SJSA1 (cell line): ENCODE measurements around the gene CAPN11. TPM values are rescaled to one million over a fixed set of nuclear protein-coding genes. Genes with fewer than 3 reads are reported as not detected.

Experiments
- DNase-seq, 2 experiments: peaks; one replicate each; pipeline ENCODE4 v3.0.0-alpha.2; 2015 to 2020; ENCODE audit warnings: low spot score in 2 of 2, low read depth in 1 of 2
- H3K27ac ChIP-seq: fragments of 250-450 bp; sonication (Bioruptor Pico); 2 replicates; pipeline ENCODE4 v1.5.1; 2020; ENCODE audit warnings: mild to moderate bottlenecking, moderate library complexity
- H3K27me3 ChIP-seq: fragments of 250-450 bp; sonication (Bioruptor Pico); replicated peaks from 2 replicates; pipeline ENCODE4 v1.5.1; 2020; ENCODE audit warnings: mild to moderate bottlenecking, moderate library complexity
- H3K36me3 ChIP-seq: fragments of 250-450 bp; sonication (Bioruptor Pico); 2 replicates; pipeline ENCODE4 v1.5.1; 2020; ENCODE audit warnings: mild to moderate bottlenecking
- H3K4me1 ChIP-seq: fragments of 250-450 bp; sonication (Bioruptor Pico); replicated peaks from 2 replicates; pipeline ENCODE4 v1.6.1; 2021; ENCODE audit warnings: mild to moderate bottlenecking
- H3K4me3 ChIP-seq: fragments of 250-450 bp; sonication (Bioruptor Pico); 2 replicates; pipeline ENCODE4 v1.5.1; 2020; ENCODE audit warnings: mild to moderate bottlenecking
- H3K9me3 ChIP-seq: fragments of 250-450 bp; sonication (Bioruptor Pico); replicated peaks from 2 replicates; pipeline ENCODE4 v1.5.1; 2020; ENCODE audit warnings: mild to moderate bottlenecking
- total RNA-seq: library from RNA; depleted of rRNA; stranded (reverse); fragments of >200 nt; shearing (Covaris generic); gene quantifications from 2 replicates; pipeline ENCODE4 v1.2.3, GENCODE V29; 2014; rRNA removed

Gene CAPN11
- total RNA-seq, result not detected in 2 replicates

DNA sequence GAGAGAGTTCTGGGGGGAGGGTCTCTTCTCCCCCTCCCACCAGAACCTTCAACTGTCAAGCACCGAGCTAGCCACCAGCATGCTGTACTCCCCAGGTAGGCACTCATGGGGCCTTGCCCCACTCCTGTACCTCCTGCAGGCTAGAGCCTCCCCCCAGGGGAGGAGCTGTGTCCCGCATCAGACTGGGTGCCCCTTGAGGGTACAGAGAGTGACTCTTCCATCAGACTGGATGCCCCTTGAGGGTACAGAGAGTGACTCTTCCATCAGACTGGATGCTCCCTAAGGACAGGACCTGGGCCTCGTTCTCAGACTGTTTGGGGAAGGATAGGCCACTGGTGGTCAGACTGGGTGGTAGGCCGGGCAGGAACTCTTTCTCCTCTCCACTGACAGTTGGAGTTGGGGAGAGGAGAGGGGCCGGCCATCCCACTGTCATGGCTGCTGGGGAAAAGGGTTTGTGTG, at the start of gene CAPN11:
TSS of gene CAPN11 (plus strand) at position 51 of the 459 bp plus-strand sequence. CDS start at position 80, 29 bp downstream.
- DNase-seq, result no peak
- Histone ChIP-seq H3K4me3 (no peak within 1 kb of the TSS), H3K4me1 (peaks cover 27% of the 10 kb centered on the region), H3K27ac (no peak within 1 kb of the TSS), H3K9me3 (no peaks in the 10 kb centered on the region), H3K36me3 (no peaks in the 10 kb centered on the region), H3K27me3 (no peaks in the 10 kb centered on the region)

DNA sequence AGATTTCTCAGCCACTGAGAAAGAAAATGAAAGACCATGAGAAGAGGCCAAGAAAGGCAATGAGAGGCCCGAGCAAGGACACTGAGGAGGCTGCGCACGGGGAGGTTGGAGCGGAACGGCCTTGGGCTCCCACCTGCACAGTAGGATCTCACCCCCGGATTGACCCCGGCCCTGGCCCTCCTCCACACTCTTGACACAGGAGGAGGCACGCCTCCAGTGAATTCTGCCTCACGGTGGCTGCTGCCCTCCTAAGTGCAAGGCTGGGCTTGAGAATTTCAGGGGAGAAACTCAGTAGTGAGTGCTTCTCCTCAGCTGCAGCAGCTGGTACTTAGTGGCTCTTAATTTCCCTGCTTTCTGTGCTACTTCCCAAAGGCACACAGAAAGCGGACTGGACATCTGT, 49.4 kb upstream of the CAPN11 start:
- Histone ChIP-seq H3K4me1 (no peaks in the 10 kb centered on the region), H3K9me3 (no peaks in the 10 kb centered on the region), H3K27ac (no peak overlapping the region), H3K4me3 (no peak overlapping the region), H3K36me3 (peaks cover 79% of the 10 kb centered on the region), H3K27me3 (no peaks in the 10 kb centered on the region)
- DNase-seq, result no peak

DNA sequence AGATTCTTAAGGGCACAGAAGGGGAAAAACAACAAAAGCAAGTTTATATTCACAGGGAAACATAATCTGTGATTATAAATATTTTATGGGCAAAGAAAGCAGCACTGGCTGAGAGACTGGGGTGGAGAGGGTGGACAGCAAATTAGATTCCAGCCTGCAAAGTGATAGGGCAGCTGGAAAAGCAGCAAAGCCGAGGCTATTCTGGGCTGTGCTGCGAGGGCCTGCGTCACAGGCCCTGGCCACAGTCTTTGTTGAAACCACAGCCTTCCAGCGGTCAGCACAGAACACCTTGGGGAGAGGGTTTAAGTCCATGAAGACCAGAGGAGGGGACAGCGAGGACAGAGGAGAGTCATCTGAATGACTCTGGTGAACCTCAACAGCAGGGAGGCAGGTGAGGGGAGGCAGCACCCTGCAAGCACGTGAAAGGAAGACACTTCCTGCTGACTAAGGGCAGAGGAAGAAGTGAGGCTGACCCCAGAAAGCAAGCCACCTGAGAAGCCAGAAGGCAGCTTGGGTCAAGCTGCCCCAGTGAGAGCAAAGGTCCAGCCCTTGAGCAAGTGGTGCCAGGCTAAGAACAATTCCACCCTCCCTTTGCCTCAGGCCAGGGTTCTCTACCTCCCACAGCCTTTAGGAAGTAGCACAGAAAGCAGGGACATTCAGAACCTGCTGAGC, 48.5 kb upstream of the CAPN11 start:
- H3K27me3 ChIP-seq, result no peaks in the 10 kb centered on the region
- no peaks in the 10 kb centered on the region for H3K9me3 ChIP-seq
- H3K4me3 ChIP-seq, result no peak overlapping the region
- H3K27ac ChIP-seq, result no peak overlapping the region
- H3K4me1 ChIP-seq, result no peaks in the 10 kb centered on the region
- peaks cover 80% of the 10 kb centered on the region for H3K36me3 ChIP-seq
- DNase-seq, result no peak

DNA sequence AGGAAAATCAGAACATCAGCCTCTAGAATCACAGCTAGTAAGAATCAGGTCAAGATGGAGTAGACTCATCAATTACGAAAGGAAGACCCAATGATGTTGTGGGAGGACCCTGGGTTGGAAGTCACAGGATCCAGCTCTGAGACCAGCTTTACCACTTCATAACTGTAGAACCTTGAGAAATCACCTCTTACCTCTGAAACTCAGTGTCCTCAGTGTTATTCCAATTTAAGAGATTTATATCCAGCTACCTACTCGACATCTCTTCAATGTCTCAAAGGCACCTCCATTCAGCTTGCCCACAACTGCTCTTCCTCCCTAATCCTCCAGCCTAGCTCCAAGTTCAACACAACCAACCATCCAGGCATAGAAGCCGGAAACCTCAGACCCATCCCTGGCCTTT, 47.7 kb upstream of the CAPN11 start:
- Histone ChIP-seq H3K36me3 (peaks cover 84% of the 10 kb centered on the region), H3K4me1 (peaks cover 6% of the 10 kb centered on the region), H3K27ac (no peak overlapping the region), H3K27me3 (no peaks in the 10 kb centered on the region), H3K9me3 (no peaks in the 10 kb centered on the region), H3K4me3 (no peak overlapping the region)
- DNase-seq, result no peak

DNA sequence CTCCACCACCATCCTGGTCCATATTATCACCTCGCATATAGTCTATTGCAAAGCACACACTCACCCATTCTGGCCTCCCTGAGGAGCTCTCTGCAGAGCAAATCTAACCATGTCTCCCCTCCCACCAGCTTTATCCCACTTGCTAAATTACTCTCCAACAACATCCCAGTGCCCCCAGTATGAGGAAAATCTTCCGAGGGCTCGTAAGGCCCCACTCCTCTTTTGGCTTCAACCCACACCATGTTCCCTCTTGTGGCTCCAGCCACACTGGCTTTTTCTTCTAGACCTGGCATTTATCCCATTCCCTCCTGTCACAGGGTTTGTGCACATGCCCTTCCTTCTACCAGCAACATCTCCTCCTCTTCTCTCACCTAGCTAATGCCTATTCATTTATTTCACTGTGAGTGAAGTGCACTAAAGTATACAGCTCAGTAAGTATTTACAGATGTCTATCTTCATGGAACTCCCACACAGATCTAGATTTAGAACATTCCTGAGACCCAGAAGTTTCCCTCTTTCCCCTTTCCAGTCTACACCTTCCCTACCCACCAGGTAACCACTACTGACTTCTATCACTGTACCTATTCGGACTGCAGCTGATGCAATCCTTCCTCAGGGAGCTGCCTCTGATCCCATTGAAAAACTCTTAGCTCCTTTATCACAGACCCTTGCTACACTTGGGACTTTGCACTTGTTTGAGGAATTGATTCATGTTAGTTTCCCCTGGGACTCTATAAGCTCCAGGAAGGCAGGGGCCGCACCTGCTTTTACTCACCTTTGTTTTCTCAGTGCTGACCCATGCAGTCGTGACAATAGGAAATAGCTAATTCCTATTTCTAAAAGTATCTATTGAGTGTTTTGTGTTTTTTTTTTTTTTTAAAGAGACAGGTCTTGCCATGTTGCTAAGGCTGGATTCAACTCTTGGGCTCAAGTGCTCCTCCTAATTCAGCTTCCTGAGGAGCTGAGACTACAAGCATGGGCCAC, 46.9 kb upstream of the CAPN11 start:
- peaks cover 76% of the 10 kb centered on the region for H3K36me3 ChIP-seq
- peaks cover 14% of the 10 kb centered on the region for H3K4me1 ChIP-seq
- no peaks in the 10 kb centered on the region for H3K27me3 ChIP-seq
- no peak overlapping the region for H3K4me3 ChIP-seq
- DNase-seq, result no peak
- H3K9me3 ChIP-seq, result no peaks in the 10 kb centered on the region
- H3K27ac ChIP-seq, result no peak overlapping the region

DNA sequence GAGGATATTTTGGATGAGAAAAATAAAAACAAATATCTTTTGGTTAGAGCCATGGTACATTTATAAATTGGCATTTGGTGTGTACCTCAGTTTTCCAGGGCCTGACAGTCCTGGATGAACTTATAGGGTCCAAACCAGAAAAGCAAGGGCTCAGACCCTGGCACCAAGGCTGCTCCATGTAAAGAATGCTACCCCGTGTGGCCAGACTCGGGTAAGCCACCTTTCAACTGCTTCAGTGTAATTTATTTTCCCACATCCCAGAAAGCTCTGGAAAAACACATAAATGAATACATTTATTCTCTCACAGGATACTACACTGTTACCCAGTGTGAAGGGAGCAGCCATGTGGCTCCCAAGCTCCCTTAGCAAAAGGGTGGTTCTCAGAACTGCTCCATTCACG, 45.2 kb upstream of the CAPN11 start:
- H3K9me3 ChIP-seq, result no peaks in the 10 kb centered on the region
- no peaks in the 10 kb centered on the region for H3K27me3 ChIP-seq
- H3K36me3 ChIP-seq, result peaks cover 71% of the 10 kb centered on the region
- H3K4me3 ChIP-seq, result no peak overlapping the region
- DNase-seq, result no peak
- no peak overlapping the region for H3K27ac ChIP-seq
- H3K4me1 ChIP-seq, result peaks cover 26% of the 10 kb centered on the region

DNA sequence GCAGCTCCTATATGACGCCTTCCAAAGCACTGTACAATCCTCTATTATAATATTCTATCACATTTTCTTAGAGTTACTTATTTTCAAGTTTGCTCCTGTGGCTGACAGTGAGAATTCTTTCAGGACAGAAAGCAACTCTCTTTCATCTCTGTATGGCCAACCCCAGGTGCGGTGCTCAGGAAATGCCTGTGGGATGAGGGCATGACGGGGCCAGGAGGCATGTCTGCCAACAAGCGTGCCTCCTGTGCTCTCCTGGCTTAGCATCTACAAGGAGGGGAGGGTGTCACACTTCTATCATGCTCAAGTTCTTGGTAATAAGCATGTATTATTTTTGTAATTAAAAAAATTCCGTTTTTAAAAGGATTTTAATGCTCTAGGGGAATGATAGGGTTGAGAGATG, 42.8 kb upstream of the CAPN11 start:
- Histone ChIP-seq H3K9me3 (no peaks in the 10 kb centered on the region), H3K4me3 (no peak overlapping the region), H3K27me3 (no peaks in the 10 kb centered on the region), H3K4me1 (peaks cover 26% of the 10 kb centered on the region), H3K36me3 (peaks cover 59% of the 10 kb centered on the region), H3K27ac (no peak overlapping the region)
- no peak for DNase-seq

DNA sequence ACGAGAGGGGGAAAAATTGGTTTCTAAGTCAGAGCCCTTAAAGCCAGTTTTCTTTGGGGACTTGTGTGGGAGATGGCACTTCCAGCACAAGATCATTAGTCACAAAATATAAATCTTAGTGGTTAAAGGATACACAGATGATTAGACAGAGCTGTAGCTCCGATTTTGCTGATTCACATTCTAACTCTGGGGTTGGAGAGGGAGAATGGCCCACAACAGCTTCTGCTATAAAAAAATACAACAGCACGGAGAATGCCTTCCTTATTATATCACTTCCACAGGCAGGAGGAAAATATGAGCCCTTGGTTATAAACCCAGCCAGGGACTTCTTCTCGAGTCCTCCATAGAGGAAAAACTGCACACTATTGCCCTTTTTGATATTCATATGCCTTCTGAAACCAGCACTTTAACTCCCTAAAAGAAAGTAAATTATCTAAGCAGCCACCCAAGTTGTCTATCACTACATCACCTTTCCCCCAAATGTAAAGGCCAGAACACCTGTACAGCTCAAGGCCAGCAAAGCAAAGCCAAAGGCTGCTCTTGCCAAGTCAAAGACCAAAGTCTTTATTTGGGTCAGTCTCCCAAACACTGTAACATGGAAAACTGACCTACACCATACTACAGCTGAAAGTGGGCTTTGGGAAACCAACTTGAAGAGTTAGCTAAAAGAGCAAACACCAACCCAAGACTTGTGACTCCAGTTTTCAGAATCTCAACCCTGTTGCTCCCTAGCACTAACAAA, 41.8 kb upstream of the CAPN11 start:
- Histone ChIP-seq H3K27ac (peak overlapping the region; percentile 53), H3K4me3 (no peak overlapping the region), H3K27me3 (no peaks in the 10 kb centered on the region), H3K4me1 (peaks cover 30% of the 10 kb centered on the region), H3K36me3 (peaks cover 50% of the 10 kb centered on the region), H3K9me3 (no peaks in the 10 kb centered on the region)
- DNase-seq, result peak in 1 of 2 experiments; percentile 59

DNA sequence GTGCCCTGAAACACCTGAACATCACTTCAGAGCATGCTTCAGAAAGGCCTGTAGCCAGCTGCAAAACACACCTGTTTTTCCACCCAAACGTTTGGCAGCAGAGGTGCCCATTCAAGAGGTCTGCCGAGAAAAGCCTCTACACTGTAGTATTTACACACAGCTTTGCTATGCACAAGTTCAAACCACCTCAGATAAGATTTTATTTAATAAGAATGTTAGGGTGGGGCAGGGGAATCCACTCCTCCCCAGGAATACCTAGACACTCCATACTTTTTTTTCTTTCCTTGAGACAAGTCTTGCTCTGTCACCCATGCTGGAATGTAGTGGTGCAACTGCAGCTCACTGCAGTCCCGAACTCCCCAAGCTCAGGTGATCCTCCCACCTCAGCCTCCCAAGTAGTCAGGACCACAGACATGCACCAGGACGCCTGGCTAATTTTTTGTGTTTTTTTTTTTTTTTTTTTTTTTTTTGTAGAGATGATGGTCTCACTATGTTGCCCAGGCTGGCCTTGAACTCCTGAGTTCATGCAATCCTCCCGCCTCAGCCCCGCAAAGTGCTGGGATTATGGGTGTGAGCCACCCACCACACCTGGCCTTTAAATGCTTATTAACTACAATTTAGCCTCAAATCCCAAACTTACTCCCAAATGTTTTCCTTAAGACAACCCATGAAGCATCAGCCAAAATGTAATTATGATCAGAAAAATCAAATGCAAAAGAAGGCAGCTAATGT, 41.1 kb upstream of the CAPN11 start:
- H3K27me3 ChIP-seq, result no peaks in the 10 kb centered on the region
- no peak overlapping the region for H3K4me3 ChIP-seq
- H3K9me3 ChIP-seq, result no peaks in the 10 kb centered on the region
- H3K4me1 ChIP-seq, result peaks cover 30% of the 10 kb centered on the region
- H3K36me3 ChIP-seq, result peaks cover 43% of the 10 kb centered on the region
- no peak for DNase-seq
- H3K27ac ChIP-seq, result 0 out of 2 replicates have a peak overlapping the region, but pooled peaks have one; percentile 30

DNA sequence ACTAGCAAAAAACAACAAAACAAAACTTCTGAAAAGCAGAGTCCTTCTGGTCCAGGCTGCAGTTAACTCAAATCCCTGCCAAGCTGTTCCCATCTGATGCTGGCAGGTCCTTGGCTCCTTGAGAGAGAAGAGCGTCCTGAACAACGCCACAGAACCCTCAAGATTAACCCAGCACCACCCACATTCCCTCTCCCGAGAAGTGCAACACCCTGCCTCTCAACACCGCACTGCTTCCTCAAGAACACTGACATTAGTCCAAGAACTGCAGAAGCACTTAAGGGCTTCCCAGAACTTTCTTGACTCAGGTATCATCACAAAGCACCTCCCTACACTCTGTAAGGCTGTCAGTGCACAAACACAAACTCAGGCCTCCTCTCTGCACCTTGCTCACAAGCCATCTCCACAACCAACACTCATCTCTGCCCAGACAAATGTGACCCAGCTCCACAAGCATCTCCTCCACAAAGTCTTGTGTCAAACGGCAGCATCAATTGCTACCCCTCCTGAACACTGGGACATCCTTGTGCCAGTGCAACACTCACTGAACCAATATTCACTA, 38.8 kb upstream of the CAPN11 start:
- no peak for DNase-seq

DNA sequence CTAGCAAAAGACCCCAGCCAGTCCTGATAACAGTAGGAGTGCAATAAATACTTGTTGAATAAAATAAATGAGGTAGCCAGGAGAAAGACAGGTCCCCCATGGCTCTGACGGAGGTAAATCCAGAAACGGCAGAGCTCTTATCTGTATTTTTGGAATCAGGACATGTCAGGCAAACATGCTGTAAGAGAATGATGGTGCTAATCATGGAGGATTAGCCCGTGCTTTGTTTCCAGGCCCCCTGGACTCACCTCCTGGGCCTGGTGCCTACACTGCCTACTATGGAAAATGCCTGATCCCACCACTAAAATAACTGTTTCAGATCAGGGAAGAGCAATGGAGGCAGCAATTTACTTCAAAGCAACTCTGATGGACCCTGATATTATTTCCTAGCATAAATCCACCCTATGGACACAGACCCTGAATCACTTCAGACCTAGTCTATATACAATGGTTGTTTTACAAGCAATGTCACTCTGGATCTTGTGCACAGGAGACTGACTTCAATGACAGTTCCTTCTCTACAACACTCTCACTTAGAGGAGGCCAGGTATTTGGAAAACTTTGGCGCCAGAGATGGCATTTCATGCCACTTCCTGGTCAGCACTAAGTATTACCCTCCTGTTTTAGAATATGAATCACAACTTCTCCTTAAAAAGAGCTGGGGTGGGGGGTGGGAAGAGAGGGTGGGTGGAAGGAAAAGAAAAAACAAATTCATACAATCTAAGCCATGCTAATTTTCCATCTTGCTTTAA, 37.8 kb upstream of the CAPN11 start:
- peaks cover 17% of the 10 kb centered on the region; the same call in 1 of the 2 replicates for H3K36me3 ChIP-seq
- no peaks in the 10 kb centered on the region for H3K9me3 ChIP-seq
- no peak overlapping the region for H3K27ac ChIP-seq
- H3K27me3 ChIP-seq, result no peaks in the 10 kb centered on the region
- no peak overlapping the region for H3K4me3 ChIP-seq
- H3K4me1 ChIP-seq, result peaks cover 27% of the 10 kb centered on the region
- no peak for DNase-seq

More for the DNA sequence above, 38.8 kb upstream of the CAPN11 start:
- Histone ChIP-seq H3K4me3 (no peak overlapping the region), H3K36me3 (peaks cover 28% of the 10 kb centered on the region), H3K27ac (no peak overlapping the region), H3K4me1 (peaks cover 30% of the 10 kb centered on the region), H3K9me3 (no peaks in the 10 kb centered on the region), H3K27me3 (no peaks in the 10 kb centered on the region)

DNA sequence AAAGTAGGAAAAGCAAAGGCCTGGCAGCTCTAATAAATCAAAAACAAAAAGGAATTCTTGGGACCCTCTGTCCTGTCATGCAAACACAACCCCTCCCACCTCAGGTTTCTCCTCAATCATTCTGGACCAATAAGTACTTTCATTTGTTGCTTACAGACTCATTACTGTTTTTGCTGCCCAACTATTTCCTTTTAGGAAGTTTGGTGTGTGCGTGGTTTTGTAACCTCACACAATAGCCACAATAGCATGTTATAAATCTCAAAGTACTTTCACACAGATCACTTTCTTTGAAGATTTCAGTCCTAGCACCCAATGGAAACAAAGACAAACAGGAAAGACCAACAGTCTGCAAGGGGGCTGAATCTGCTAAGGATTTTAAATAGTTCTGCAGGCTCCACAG, 35.8 kb upstream of the CAPN11 start:
- H3K27ac ChIP-seq, result no peak overlapping the region
- H3K9me3 ChIP-seq, result no peaks in the 10 kb centered on the region; the same call in 1 of the 2 replicates
- H3K4me3 ChIP-seq, result no peak overlapping the region
- no peaks in the 10 kb centered on the region for H3K27me3 ChIP-seq
- DNase-seq, result peak in 1 of 2 experiments; percentile 9
- peaks cover 20% of the 10 kb centered on the region for H3K36me3 ChIP-seq
- H3K4me1 ChIP-seq, result peaks cover 16% of the 10 kb centered on the region
